T47D (cell line): ENCODE results near the gene PIK3R1.

ENCODE experiments used
- DNase-seq, 2 experiments: peaks; one replicate each; pipeline versions ENCODE4 v3.0.0 to v3.0.0-alpha.2; 2011 to 2012; ENCODE audit warnings: low read depth in 1 of 2, low spot score in 1 of 2
- JUND ChIP-seq: IDR thresholded peaks from 2 replicates; pipeline ENCODE4 v1.6.1; 2012; ENCODE audit warnings: low read depth
- in situ Hi-C: cut with HindIII; loops from 2 replicates; pipeline ENCODE4 v1.10.0; 2016; ENCODE audit warnings: low sequenced_read_pairs, low pct_unique_long_range_greater_than_20kb

Gene PIK3R1

DNA sequence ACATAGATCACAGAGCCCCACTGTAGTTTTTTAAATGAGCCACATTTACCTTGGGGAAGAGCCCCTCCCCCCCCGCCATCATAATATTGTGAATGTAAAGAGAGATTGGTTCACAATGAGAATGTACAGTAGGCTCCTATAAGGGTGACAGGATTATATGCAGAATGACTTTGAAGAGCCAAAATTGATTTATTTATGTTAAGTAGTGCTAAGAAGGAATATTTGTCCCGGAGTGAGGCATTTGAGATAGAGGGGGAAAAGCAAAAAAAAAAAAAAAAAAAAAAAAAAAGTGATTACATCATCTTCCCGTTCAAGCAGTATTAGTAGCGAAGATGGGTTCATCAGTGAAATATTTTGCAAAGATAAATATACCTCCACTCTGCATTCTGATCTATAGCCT lies 73.9 kb downstream of the PIK3R1 start:
- peak in 1 of 2 experiments; percentile 41 for DNase-seq
- in situ Hi-C loops, result no loop called here
- no peak for TF ChIP-seq JUND

DNA sequence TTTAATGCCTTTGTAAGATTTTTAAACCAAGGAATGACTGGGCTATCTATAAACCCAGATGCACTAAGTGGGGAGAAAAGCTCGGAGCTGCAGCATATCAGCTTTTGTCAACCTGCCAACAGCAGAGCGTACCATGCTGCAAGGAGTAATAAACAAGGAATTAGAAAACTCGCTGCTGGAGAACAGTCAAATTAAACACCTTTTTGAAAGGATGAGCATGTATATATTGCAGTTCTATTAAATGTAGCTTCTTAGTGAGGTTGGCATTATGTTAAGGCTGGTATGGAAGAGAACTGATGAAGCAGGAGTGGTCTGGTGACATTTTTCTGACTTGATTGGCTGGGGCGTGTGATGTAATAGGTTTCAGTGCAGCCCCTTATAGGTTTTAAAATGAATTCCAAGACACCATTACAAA lies 74.7 kb downstream of the PIK3R1 start:
- in situ Hi-C loops, result no loop called here
- DNase-seq, result peak; percentile 28 to 58

DNA sequence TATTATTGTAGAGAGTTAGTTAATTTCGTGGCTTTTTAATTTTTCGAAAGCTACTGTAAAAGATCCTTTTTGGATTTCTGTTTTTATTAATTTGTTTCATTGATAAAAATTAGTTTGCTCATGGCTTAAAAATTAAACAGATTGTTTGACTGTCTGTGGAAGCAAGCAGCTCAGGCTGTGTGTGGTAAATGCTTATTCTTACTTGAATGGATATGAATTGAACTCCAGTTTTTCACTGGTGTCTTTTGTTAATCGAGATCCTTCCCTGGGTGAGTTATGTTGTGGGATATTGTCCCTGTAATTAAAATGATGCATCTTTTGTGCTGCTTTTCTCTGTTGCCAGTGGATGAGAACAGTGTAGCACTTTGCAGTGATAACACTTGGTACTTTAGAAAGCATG lies 75.3 kb downstream of the PIK3R1 start:
- no peak for DNase-seq
- in situ Hi-C loops, result no loop called here
- TF ChIP-seq JUND, result no peak

More for the DNA sequence above, 74.7 kb downstream of the PIK3R1 start:
- no peak for TF ChIP-seq JUND

DNA sequence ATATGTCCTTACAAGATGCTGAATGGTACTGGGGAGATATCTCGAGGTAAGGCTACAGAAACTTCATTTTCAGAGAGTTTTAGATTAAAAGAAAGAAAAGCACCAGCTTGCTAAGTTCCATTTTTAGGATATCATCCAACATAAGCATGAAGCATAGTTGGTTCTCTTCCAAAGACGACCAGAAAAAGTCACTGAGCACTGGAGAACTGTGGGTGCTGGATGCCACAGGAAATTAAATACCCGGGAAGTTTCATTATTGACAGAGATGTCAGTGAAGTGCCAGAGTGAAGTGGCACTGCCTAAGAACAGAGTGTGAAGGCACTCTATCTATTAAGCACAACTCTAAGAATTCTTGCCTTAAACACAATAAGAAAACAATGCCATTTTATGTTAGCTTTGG lies 76.8 kb downstream of the PIK3R1 start:
- no peak for DNase-seq
- TF ChIP-seq JUND, result no peak
- in situ Hi-C loops, result no loop called here

DNA sequence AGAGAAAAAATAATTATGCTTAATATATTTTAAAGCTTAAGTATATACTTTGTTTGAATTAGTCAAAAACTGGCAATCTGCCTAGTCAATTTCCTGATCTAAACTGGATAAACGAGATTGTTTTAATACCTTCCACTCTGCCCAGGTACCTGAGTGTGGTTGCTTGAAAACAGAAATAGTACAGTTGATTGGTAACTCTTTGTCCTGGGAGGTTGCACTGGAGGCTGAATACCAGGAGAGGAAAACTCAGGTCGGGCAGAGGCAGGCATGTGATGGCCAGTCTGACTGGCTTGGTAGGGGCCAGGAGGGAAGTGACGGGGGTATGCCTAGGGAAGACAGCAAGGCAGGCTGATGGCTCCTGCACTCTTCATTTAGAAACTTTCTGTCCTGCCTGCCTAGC lies 80.2 kb downstream of the PIK3R1 start:
- TF ChIP-seq JUND, result no peak
- DNase-seq, result peak; percentile 23 to 57
- in situ Hi-C loops, result no loop called here

DNA sequence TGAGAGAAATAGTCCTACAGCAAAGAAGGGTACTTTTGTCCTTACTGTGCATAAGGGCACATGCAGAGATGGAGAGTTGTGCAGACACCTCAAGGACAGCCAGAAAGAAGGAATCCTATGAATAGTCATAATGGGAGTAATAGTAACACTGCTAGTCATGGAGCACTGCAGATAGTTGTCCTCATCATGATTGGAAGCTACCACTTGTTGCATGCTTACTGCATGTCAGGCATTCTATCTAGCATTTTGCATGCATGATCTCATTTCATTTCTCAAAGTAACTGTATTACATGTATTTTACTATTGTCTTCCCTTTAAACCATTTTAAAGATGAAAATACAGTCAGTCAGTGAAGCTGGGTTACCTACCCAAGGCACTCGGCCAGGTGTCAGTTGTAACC lies 81.3 kb downstream of the PIK3R1 start:
- no peak for DNase-seq
- TF ChIP-seq JUND, result no peak
- in situ Hi-C loops, result no loop called here

DNA sequence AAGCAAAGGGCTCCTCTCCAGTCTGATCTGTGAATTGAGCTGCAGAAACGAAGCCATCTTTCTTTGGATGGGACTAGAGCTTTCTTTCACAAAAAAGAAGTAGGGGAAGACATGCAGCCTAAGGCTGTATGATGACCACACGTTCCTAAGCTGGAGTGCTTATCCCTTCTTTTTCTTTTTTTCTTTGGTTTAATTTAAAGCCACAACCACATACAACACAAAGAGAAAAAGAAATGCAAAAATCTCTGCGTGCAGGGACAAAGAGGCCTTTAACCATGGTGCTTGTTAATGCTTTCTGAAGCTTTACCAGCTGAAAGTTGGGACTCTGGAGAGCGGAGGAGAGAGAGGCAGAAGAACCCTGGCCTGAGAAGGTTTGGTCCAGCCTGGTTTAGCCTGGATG lies 82.1 kb downstream of the PIK3R1 start:
- TF ChIP-seq JUND, result no peak
- in situ Hi-C loops, result no loop called here
- DNase-seq, result no peak

DNA sequence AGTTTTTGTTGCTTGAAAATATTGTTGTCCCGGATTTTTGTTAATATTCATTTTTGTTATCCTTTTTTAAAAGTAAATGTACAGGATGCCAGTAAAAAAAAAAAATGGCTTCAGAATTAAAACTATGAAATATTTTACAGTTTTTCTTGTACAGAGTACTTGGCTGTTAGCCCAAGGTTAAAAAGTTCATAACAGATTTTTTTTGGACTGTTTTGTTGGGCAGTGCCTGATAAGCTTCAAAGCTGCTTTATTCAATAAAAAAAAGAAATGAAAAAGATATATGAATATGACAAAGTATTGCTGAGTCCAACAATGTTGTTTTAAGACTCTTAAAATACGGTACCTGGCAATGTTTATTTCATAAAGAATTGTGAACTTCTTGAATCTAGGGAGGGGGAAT lies 82.9 kb downstream of the PIK3R1 start:
- in situ Hi-C loops, result no loop called here
- no peak for DNase-seq
- no peak for TF ChIP-seq JUND

DNA sequence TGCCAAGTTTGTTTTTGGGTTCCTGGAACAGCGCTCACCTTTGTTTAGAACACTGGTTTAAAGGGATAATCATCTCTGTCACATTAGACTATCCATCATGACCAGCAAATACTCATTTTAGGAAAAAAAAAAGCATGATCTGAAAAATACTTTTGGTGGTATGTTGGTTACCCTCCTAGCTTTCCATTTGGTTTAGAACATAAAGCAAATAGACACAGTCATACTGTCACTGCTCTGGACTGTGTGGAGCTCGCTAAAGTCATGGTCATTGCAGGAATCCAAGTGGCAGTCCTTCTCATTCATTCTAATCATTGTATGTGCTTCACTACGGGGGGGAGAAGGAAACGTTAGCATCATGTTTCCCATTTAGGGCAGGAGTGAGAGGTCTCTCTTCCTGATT lies 83.5 kb downstream of the PIK3R1 start:
- DNase-seq, result no peak
- in situ Hi-C loops, result no loop called here
- TF ChIP-seq JUND, result no peak

DNA sequence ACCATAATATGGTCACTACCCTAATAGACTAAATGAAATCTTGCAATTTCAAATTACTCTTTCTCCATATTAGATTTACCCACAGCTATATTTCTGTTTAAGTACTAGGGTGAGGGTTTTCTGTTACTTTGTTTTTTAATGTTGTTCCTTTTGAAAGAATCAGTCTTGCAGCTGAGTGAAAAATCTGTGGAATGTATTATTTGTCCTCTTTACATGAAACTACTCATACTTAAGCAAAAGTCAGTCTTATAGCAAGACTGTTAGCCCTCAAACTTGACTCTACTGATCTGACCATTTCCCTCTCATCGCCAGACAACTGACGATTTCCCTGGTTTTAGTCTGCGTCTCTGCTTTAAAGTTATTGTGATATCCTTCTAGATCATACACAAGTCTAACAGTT lies 84.0 kb downstream of the PIK3R1 start:
- no peak for TF ChIP-seq JUND
- in situ Hi-C loops, result no loop called here
- DNase-seq, result no peak

DNA sequence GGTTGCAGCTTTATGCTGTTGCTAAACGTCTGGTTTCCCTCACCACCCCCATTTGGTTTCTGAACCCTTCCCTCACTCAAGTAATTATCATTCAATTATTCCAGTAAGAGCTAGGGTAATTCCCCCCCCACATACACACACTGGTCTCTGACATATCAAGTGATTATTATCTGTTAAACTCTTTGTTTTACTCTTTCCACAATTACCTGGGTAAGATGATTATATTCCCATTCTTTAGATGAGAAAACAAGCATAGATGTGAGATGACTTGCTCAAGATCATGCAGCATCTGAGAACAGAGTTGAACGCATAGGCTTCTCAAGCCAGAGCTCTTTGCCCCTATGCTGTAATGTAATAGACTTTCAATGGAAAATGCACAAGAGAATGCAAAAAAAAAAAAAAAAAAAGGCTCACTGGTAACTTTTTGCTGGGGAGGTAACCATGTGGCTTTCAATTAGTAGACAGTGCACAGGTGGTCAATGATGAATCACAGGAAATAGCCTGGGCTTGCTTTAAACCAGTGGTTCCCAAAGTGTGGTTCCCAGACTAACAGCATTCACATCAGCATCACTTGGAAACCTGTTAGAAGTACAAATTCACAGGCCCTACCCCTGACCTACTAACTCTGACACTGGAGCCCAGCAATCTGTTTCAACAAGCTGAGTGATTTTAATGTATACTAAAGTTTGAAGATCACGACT lies 87.6 kb downstream of the PIK3R1 start:
- no peak for TF ChIP-seq JUND
- in situ Hi-C loops, result no loop called here
- no peak for DNase-seq

DNA sequence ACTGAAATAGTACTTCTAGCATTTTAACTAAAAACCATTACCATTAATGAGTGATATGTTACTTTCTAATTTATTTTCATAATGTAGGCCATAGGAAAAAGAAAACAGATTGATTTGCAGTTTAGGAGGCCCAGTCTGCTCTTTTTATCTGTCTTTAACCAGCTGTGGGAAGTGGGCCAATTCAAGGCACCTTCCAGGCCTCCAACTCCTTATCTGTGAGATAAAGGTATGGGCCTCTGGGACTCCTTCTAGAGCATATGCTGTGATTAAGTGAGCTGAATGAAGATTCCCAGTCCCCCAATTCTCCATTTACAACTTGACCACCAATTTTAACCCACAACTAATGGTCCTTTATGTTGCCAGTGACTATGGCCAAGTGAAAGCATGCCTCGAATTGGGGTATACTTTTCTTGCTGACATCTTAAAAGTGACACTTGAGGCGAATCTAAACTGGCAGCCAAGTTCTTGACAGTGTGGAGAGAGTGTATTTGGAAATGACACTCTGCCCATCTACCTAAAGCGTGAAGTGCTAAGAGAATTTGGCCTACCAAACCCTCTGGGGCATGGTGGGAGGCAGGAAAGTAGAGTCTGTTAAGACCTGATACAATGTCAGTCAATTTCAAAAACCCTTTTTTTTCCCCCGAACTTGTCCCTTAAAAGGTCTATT lies 88.3 kb downstream of the PIK3R1 start:
- no peak for DNase-seq
- in situ Hi-C loops, result no loop called here
- TF ChIP-seq JUND, result no peak

DNA sequence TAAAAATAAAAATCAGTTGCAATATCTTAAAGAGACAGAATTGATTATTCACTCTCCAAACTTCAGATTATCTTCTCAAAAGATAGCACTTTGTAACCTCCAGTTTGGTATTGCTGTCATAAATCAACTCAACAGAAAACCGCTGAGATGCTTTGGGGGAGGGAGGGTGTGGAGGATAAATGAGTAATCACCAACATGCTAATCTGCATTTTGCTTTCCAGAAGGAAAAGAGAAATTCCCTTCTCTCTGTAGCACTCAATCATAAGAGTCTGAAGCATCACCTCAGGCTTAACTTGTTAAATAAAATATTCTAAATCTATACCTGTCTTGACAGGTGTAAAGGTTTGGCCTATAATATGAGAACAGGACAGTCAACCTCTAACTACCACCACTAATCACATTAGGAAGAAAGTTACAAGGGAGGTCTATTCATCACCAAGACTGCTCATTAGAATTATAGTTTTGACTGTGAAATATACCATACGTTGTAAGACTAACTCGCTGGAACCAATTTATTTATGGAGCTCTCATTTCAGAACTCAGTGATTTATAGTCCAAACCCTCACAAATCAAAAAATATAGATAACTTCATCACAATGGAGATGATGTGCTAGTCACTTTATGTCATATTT lies 89.0 kb downstream of the PIK3R1 start:
- in situ Hi-C loops, result no loop called here
- TF ChIP-seq JUND, result no peak
- no peak for DNase-seq
